Nephron progenitor cell (in vitro differentiated cells): ENCODE data around the gene IDH2.
A peak's percentile ranks its signal among the peaks of the same experiment; 100 is the strongest.

Experiments used
- DNase-seq: peaks from one replicate; pipeline ENCODE4 v3.0.0; 2021
- H3K27ac Mint-ChIP-seq: 2 replicates; pipeline ENCODE4 v1.8.0; 2021; ENCODE audit warnings: mild to moderate bottlenecking, moderate library complexity, mixed read lengths
- H3K27me3 Mint-ChIP-seq: 2 replicates; pipeline ENCODE4 v1.8.0; 2021; ENCODE audit warnings: mild to moderate bottlenecking, low read depth, mixed read lengths; ENCODE audit not compliant: poor library complexity
- H3K36me3 Mint-ChIP-seq: 2 replicates; pipeline ENCODE4 v1.8.0; 2021; ENCODE audit warnings: low read depth, mixed read lengths
- H3K4me1 Mint-ChIP-seq: 2 replicates; pipeline ENCODE4 v1.8.0; 2021; ENCODE audit warnings: mixed read lengths
- H3K4me3 Mint-ChIP-seq: 2 replicates; pipeline ENCODE4 v1.8.0; 2021; ENCODE audit warnings: mild to moderate bottlenecking, moderate library complexity, mixed read lengths
- H3K9me3 Mint-ChIP-seq: 2 replicates; pipeline ENCODE4 v1.8.0; 2021; ENCODE audit warnings: mild to moderate bottlenecking, moderate library complexity, mixed read lengths
- TF ChIP-seq, protein P1 (sequence below): fragments of 200-600 bp; sonication (generic); IDR thresholded peaks from 2 replicates; pipeline ENCODE4 v1.5.0; 2021; ENCODE audit warnings: antibody characterized with exemption

Gene IDH2

DNA sequence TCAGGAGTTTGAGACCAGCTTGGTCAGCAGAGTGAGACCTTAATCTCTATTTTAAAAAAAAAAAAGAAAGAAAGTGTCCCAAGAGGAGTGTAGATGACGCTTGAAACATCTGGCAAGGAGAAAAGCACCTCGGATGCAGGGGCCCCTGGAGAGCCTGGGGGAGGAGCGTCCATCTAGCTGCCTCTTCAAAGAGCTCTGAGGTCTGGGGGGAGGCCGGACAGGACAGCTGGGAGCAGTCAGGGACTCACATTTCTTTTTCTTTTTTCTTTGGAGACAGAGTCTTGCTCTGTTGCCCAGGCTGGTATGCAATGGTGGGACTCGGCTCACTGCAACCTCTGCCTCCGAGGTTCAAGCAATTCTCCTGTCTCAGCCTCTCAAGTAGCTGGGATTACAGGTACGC, 3.3 kb upstream of the IDH2 start:
- no peak overlapping the region for H3K27ac Mint-ChIP-seq
- TF ChIP-seq, protein P1, sequence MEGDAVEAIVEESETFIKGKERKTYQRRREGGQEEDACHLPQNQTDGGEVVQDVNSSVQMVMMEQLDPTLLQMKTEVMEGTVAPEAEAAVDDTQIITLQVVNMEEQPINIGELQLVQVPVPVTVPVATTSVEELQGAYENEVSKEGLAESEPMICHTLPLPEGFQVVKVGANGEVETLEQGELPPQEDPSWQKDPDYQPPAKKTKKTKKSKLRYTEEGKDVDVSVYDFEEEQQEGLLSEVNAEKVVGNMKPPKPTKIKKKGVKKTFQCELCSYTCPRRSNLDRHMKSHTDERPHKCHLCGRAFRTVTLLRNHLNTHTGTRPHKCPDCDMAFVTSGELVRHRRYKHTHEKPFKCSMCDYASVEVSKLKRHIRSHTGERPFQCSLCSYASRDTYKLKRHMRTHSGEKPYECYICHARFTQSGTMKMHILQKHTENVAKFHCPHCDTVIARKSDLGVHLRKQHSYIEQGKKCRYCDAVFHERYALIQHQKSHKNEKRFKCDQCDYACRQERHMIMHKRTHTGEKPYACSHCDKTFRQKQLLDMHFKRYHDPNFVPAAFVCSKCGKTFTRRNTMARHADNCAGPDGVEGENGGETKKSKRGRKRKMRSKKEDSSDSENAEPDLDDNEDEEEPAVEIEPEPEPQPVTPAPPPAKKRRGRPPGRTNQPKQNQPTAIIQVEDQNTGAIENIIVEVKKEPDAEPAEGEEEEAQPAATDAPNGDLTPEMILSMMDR, result no peak
- no peak overlapping the region for H3K4me3 Mint-ChIP-seq
- H3K27me3 Mint-ChIP-seq, result peaks cover 28% of the 10 kb centered on the region
- no peaks in the 10 kb centered on the region for H3K9me3 Mint-ChIP-seq
- no peaks in the 10 kb centered on the region for H3K36me3 Mint-ChIP-seq
- peaks cover 53% of the 10 kb centered on the region for H3K4me1 Mint-ChIP-seq
- DNase-seq, result no peak

DNA sequence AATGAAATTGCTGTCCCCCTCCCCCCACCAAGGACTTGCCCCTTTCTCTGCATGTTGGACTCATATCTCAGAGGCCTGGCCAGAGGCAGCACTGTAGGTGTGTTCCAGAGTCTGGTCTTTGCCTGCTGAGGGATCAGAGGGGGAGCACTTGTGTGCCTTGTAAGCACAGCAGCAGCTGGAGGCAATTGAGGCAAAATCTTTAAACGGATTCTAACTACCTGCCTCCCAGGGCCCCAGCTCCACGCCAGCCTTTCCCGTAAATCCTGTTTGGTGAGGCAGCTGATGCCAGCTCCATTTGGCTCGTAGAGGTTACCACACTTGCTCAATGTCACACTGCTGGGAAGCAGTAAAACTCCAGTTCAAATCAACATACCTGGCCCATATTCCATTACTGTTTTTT, 2.3 kb upstream of the IDH2 start:
- TF ChIP-seq, protein P1, result no peak
- Mint-ChIP-seq H3K9me3 (no peaks in the 10 kb centered on the region), H3K27me3 (peaks cover 27% of the 10 kb centered on the region), H3K27ac (no peak overlapping the region), H3K4me3 (no peak overlapping the region), H3K4me1 (peaks cover 62% of the 10 kb centered on the region), H3K36me3 (no peaks in the 10 kb centered on the region)
- DNase-seq, result no peak

DNA sequence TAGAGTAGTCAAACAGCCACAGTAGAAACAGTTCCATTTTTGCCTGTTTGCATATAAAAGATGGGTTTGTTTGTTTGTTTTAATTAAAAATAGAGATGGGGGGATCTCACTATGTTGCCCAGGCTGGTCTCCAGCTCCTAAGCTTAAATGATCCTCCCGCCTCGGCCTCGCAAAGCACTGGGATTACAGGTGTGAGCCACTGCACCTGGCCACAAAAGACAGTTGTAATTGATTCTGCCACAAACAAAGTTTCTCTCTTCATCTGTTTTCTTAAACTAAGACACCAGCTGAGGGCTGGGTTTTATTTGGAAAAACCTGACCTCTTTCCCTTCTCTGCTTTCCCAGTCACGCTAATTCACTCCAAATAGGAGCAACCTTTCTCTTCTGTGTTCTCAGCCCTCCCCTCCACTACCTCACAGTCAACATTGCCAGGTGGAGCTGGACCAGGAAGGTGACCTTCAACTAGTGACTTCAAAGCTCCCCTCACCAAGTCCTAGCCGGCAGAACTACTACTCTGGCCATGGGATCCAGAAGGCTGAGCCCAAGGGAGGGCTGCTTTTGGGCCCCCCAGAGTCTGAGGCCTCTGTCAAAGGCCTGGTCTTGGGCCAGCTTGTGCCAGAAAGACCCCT, 1.5 kb upstream of the IDH2 start:
- H3K27me3 Mint-ChIP-seq, result peaks cover 27% of the 10 kb centered on the region
- DNase-seq, result no peak
- H3K9me3 Mint-ChIP-seq, result no peaks in the 10 kb centered on the region
- H3K27ac Mint-ChIP-seq, result no peak overlapping the region
- TF ChIP-seq, protein P1, result no peak
- H3K36me3 Mint-ChIP-seq, result no peaks in the 10 kb centered on the region
- H3K4me3 Mint-ChIP-seq, result peak overlapping the region; percentile 81
- peaks cover 70% of the 10 kb centered on the region for H3K4me1 Mint-ChIP-seq

DNA sequence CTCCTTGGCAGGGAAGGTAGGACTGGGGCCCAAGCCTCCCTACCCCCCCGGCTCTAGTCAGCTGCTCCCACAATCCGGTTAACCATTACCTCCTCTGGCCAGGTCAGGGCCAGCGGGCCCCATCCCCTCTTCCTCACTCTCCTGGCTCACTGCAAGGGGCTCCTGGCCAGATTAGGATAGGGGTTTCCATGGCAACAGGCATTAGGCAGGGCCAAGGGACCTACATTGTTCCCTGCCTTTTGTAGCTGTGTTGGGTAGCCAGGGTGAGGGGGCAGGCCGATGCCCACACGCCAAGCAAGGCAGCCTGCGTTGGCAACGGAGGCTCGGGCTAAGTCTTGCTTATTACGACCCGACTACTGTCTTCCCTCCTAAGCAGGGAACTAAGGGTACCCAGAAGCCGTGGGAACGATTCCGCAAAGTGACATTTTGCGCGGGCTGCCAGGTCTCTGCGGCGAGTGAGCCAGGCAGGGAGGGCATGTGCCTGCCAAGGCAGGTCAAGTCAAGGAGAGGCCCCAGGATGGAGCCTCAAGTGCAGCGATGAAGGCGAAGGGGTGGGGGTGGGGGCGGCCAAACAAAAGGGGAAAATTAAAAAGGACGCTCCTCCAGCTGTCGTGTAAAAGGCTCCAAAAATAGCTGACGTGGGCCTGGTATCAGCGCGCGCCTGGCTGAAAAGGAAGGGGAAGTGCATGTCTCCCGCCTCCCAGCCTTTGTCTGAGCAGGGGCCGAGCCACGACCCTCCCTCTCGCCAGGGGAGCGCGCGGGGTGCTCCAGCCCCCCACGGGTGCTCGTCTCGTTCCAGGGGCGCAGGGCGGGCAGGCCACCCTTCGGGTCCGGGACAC, 919 bp downstream of the IDH2 start:
- peaks cover 20% of the 10 kb centered on the region for H3K27me3 Mint-ChIP-seq
- peak; percentile 40 for DNase-seq
- H3K9me3 Mint-ChIP-seq, result no peaks in the 10 kb centered on the region
- H3K4me1 Mint-ChIP-seq, result peaks cover 79% of the 10 kb centered on the region
- peak overlapping the region; percentile 87 for H3K4me3 Mint-ChIP-seq
- TF ChIP-seq, protein P1, result no peak
- H3K27ac Mint-ChIP-seq, result no peak overlapping the region
- no peaks in the 10 kb centered on the region for H3K36me3 Mint-ChIP-seq

DNA sequence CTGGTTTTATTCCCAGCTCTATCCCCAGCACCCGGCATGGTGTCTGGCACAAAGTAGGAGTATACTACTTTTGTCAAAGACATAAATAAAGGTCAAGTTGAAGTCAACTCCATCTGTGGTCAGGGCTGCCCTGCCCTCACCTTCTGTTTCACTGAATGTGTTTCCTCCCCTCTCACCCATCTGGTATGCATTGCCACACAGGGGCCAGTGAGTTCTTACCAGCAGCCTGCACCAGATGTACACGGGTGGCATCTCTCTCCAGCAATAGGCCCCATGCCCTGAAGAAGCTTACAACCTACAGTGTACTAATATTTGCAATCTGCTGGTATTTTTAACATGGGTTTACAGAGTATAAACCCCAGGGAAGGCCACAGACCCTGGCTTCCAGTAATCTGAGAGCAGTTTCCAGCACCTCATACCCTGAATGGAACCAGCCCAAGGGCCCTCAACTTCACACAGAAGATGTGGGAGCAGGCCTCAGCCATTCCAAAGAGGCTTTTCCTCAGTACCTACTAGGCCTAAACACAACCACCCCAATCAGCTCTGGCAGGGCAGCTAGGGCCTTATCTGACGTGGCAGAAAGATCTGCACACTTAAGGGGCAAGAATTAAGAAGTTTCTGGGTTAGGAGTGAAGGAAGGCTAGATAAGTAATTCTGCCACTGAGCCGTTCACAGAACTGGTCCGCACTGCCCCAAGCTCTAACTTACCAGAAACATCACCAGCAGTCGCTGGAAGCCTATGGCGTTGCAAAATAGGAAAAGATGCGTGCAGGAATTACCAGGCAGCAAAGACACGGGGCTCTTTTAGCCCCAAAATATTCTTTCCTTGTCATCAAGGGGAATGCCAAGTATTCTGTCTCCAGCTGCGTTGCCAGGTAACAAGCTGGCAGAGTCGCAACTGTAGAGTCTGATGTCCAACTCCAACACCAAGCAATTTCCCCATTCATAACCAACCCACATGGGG, 2.1 kb downstream of the IDH2 start:
- peaks cover 26% of the 10 kb centered on the region for H3K27me3 Mint-ChIP-seq
- no peak overlapping the region for H3K27ac Mint-ChIP-seq
- no peaks in the 10 kb centered on the region for H3K9me3 Mint-ChIP-seq
- no peak for DNase-seq
- H3K4me1 Mint-ChIP-seq, result peaks cover 76% of the 10 kb centered on the region
- peaks cover 7% of the 10 kb centered on the region for H3K36me3 Mint-ChIP-seq
- peak overlapping the region; percentile 87 for H3K4me3 Mint-ChIP-seq
- TF ChIP-seq, protein P1, result no peak
